HepG2 (cell line): ENCODE results near the gene NUDT1. TPM values are rescaled to one million over a fixed set of nuclear protein-coding genes. Genes with fewer than 3 reads are reported as not detected.

Experiments used
- ARID5B ChIP-seq: IDR thresholded peaks from 2 replicates; pipeline ENCODE4 v1.4.0; 2020; ENCODE audit warnings: mild to moderate bottlenecking, missing genetic modification reagents
- FOXJ3 ChIP-seq: sonication (generic); formaldehyde crosslinking; IDR thresholded peaks from 2 replicates; pipeline ENCODE4 v1.4.0; 2020; ENCODE audit warnings: missing genetic modification reagents, mild to moderate bottlenecking, borderline replicate concordance
- GABPB1 ChIP-seq: IDR thresholded peaks from 2 replicates; pipeline ENCODE4 v1.6.1; 2016; ENCODE audit warnings: mild to moderate bottlenecking, missing genetic modification reagents, moderate library complexity, missing compliant biosample characterization
- KIAA2018 ChIP-seq: sonication (generic); formaldehyde crosslinking; IDR thresholded peaks from 2 replicates; pipeline ENCODE4 v1.5.0; 2020; ENCODE audit warnings: mild to moderate bottlenecking, missing genetic modification reagents, borderline replicate concordance
- LCORL ChIP-seq, 2 experiments: fragments of 450-650 bp in 1 of 2; sonication (generic) in 1 of 2; formaldehyde crosslinking in 1 of 2; IDR thresholded peaks; 2 replicates each; pipeline versions ENCODE4 v1.5.0 to v1.6.1; 2017 to 2020; ENCODE audit warnings: antibody characterized with exemption in 1 of 2, missing genetic modification reagents in 1 of 2
- MAFK ChIP-seq, 2 experiments: IDR thresholded peaks in 1 of 2; conservative IDR thresholded peaks in 1 of 2; 2 replicates each; pipeline ENCODE4 v1.6.1; 2011; ENCODE audit warnings: improper control_type of control experiment in 2 of 2, low read length in 2 of 2
- NFYB ChIP-seq: sonication (generic); formaldehyde crosslinking; IDR thresholded peaks from 2 replicates; pipeline ENCODE4 v1.4.0; 2020; ENCODE audit warnings: missing genetic modification reagents
- NR0B2 ChIP-seq: sonication (generic); formaldehyde crosslinking; IDR thresholded peaks from 2 replicates; pipeline ENCODE4 v1.4.0; 2020; ENCODE audit warnings: mild to moderate bottlenecking, missing genetic modification reagents
- SATB2 ChIP-seq: sonication (generic); formaldehyde crosslinking; IDR thresholded peaks from 2 replicates; pipeline ENCODE4 v1.5.0; 2020; ENCODE audit warnings: missing genetic modification reagents
- ZGPAT ChIP-seq: IDR thresholded peaks from 2 replicates; pipeline ENCODE4 v1.6.1; 2016; ENCODE audit warnings: mild to moderate bottlenecking
- ZNF510 ChIP-seq: sonication (generic); formaldehyde crosslinking; IDR thresholded peaks from 2 replicates; pipeline ENCODE4 v1.4.0; 2020; ENCODE audit warnings: low read depth, mild to moderate bottlenecking, missing genetic modification reagents
- polyA plus RNA-seq, 8 experiments: library from polyadenylated mRNA; depleted of rRNA in 3 of 8; stranded (reverse) in 7 of 8; unstranded in 1 of 8; fragments of >200 nt; fragmentation: Illumina TruSeq in 4 of 8; extraction: Trizol in 4 of 8; gene quantifications; 2 replicates each; pipeline versions ENCODE4 v1.2.1 to v1.2.3, GENCODE V29; 2011 to 2016; ENCODE audit warnings: low read depth in 4 of 8, missing spikeins in 1 of 8, mixed read lengths in 1 of 8; ENCODE audit not compliant: insufficient read depth in 1 of 8
- total RNA-seq, 5 experiments: library from RNA; depleted of rRNA; stranded (reverse); fragments of >200 nt; fragmentation: Illumina TruSeq; extraction: Trizol; gene quantifications; 2 replicates each; pipeline ENCODE4 v1.2.3, GENCODE V29; 2016; ENCODE audit warnings: low read depth in 1 of 5

Gene NUDT1
- total and polyA plus RNA-seq, 2 of the 13 experiments (the other 11 are each of a cell fraction or from before 2014, with no cell fraction given), result 9.1 to 26.8 TPM

GRCh38 chr7:2241580-2242540, at the start of gene NUDT1, which contains the start of gene MRM2 (continued):
- TF ChIP-seq KIAA2018 (CRISPR knock-in tag) (no peak), ZNF510 (no peak), GABPB1 (peak; percentile 98), LCORL (IDR thresholded peaks at IDR 0.05) (no peak), LCORL (CRISPR knock-in tag; IDR thresholded peaks at IDR 0.05) (0 out of 2 replicates have a peak, but pooled peaks have one; percentile 47), NR0B2 (CRISPR knock-in tag) (peak; percentile 29; the same call in 1 of the 2 replicates), FOXJ3 (CRISPR knock-in tag) (no peak), ARID5B (CRISPR knock-in tag) (0 out of 2 replicates have a peak, but pooled peaks have one; percentile 39), MAFK (conservative IDR thresholded peaks at IDR 0.05 in 1 of 2, IDR thresholded peaks at IDR 0.05 in 1 of 2; ENCODE audit: low read length in 2 of 2) (no peak), SATB2 (CRISPR knock-in tag) (no peak), ZGPAT (peak; percentile 72), NFYB (CRISPR knock-in tag) (peak; percentile 32; the same call in 1 of the 2 replicates)
